ENCODE measurements around the gene XPC.

Gene XPC

GRCh38 chr3:14096742-14097141, 81.7 kb downstream of the XPC start:
- DNase-seq (ENCODE audit: low read depth) = no peak
- H3K4me3 ChIP-seq (ENCODE audit: low read depth, low read length) = no peak overlapping the region
- no peak for TF ChIP-seq CTCF (conservative IDR thresholded peaks at IDR 0.05; ENCODE audit: low read depth, low read length)
